GM10847 (cell line): ENCODE data around the gene CCDC171.

Experiments
- POLR2A ChIP-seq: IDR thresholded peaks from 2 replicates; pipeline ENCODE4 v1.6.1; 2011; ENCODE audit not compliant: insufficient read length; ENCODE audit errors: extremely low read depth

CCDC171 gene

GRCh38 chr9:15873573-15874177, 320.8 kb downstream of the CCDC171 start:
- TF ChIP-seq POLR2A = no peak

GRCh38 chr9:15882328-15882727, 329.5 kb downstream of the CCDC171 start:
- no peak for TF ChIP-seq POLR2A

- TF ChIP-seq POLR2A = no peak
Measured at GRCh38 chr9:15882883-15883282, 330.0 kb downstream of the CCDC171 start.

GRCh38 chr9:15885464-15885863, 332.6 kb downstream of the CCDC171 start:
- TF ChIP-seq POLR2A = no peak

GRCh38 chr9:15889555-15889954, 336.7 kb downstream of the CCDC171 start:
- TF ChIP-seq POLR2A = no peak

GRCh38 chr9:15901572-15901971, 348.7 kb downstream of the CCDC171 start:
- TF ChIP-seq POLR2A = no peak

GRCh38 chr9:15909297-15909696, 356.5 kb downstream of the CCDC171 start:
- no peak for TF ChIP-seq POLR2A

- TF ChIP-seq POLR2A = no peak
Measured at GRCh38 chr9:15915711-15916110, 362.9 kb downstream of the CCDC171 start.

- no peak for TF ChIP-seq POLR2A
Measured at GRCh38 chr9:15927161-15927560, 374.3 kb downstream of the CCDC171 start.

- no peak for TF ChIP-seq POLR2A
Measured at GRCh38 chr9:15935661-15936305, 382.9 kb downstream of the CCDC171 start.

GRCh38 chr9:15936306-15936921, 383.6 kb downstream of the CCDC171 start:
- TF ChIP-seq POLR2A = no peak

GRCh38 chr9:15942831-15943424, 390.1 kb downstream of the CCDC171 start:
- TF ChIP-seq POLR2A = no peak

GRCh38 chr9:15944341-15944740, 391.5 kb downstream of the CCDC171 start:
- no peak for TF ChIP-seq POLR2A

- no peak for TF ChIP-seq POLR2A
Measured at GRCh38 chr9:15959663-15960062, 406.8 kb downstream of the CCDC171 start.

GRCh38 chr9:15961217-15961616, 408.4 kb downstream of the CCDC171 start:
- no peak for TF ChIP-seq POLR2A

- no peak for TF ChIP-seq POLR2A
Measured at GRCh38 chr9:15965246-15965745, 412.5 kb downstream of the CCDC171 start.
